Erythroblast (primary cell): ENCODE data around the gene HPN.

ENCODE experiments used
- GATA1 ChIP-seq: IDR thresholded peaks from 2 replicates; pipeline ENCODE4 v1.6.1; 2011; ENCODE audit warnings: low read depth, mild to moderate bottlenecking, control low read depth, low read length, moderate library complexity
- POLR2A ChIP-seq: IDR thresholded peaks from 2 replicates; pipeline ENCODE4 v1.6.1; 2011; ENCODE audit warnings: mild to moderate bottlenecking, low read length

DNA sequence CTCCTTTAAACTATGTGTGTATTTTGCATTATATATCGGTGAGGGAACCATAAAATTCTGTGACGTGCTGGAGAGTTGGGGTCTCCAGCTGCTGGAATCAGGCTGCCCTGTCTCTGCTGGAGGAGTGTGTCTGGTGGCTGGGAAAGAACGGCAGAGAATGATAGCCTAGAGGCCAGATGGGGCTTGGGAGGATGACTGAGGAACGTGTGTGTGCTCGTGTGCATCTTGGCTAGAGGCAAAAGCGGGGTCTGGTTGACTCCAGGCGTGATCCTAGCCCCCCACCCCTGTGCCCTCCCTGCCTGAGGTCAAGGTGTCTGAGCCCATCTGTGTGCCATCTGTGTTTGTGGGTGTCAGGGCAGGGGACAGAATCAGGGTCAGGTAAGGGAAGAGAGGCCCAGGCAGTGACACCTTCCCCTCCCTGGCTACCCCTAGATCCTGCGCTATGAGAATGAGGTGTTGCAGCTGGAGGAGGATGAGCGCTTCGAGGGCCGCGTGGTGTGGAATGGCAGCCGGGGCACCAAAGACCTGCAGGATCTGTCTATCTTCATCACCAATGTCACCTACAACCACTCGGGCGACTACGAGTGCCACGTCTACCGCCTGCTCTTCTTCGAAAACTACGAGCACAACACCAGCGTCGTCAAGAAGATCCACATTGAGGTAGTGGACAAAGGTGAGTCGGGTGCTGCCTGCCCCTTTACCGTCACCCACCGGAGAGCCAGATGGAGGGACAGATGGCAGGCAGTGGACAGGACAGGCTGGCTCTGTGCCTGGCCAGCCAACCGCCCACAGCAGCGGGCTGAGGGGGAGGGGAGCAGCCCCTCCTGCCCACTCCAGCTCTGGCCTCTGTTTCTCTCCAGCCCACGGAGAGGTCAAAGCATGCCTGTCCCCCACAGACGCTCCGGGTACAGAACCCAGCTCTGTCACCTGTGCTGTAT, 8.2 kb upstream of the HPN start:
- no peak for TF ChIP-seq POLR2A
- no peak for TF ChIP-seq GATA1
